Activated CD4-positive, alpha-beta T cell treated with anti-CD3 and anti-CD28 coated beads, Interleukin-2, amount 50 U/mL, for 24 hours (primary cell): ENCODE results near the gene ACSL1.
"Not testable (repeated sequence)": the region's sequence is repeated elsewhere in the genome, so short reads cannot be mapped to it uniquely, and the experiment has no call there.

Experiments used
- DNase-seq, 2 donors: peaks; one replicate each; pipeline ENCODE4 v3.0.0-alpha.2; 2020; ENCODE audit warnings: low read depth in 1 of 2, low spot score in 1 of 2

Gene ACSL1

DNA sequence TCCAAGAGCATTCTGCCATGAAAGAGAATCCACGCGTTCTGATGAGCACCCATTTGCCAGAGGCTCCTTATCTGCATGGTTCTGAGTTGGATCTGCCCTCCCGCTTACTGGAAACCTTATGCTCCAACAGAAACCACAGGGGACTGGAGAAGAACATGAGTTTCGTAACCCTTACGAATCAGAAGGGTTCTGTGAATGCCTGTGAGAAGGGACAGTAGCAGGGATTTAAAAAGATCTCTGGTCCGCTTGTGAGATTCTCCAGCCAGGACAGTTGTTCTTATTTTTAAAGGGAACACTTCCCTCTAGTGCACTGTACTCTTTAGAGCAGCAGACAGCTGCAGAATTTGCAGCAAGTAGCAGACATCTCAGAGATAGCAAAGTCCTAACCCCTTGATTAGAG, 69.4 kb downstream of the ACSL1 start:
- DNase-seq, result no peak

DNA sequence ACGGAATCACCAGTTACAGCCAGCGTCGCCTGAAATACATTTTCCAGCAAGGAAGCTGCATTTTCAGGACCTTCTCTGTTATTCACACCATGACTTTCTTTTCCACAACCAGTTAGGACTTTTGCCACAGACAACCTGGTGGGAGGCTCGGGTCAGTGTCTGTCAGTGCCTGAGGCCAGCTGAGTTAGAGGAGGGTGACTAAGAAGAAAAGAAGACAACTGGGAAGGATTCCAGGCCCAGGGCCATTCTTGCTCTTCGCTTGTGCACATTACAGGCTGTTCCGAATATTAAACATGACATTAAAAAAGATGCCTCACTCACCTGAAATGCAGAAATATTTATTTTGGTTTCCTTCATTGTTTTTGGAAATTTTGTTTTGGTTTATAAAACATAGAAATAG, 70.5 kb downstream of the ACSL1 start:
- DNase-seq, result no peak

DNA sequence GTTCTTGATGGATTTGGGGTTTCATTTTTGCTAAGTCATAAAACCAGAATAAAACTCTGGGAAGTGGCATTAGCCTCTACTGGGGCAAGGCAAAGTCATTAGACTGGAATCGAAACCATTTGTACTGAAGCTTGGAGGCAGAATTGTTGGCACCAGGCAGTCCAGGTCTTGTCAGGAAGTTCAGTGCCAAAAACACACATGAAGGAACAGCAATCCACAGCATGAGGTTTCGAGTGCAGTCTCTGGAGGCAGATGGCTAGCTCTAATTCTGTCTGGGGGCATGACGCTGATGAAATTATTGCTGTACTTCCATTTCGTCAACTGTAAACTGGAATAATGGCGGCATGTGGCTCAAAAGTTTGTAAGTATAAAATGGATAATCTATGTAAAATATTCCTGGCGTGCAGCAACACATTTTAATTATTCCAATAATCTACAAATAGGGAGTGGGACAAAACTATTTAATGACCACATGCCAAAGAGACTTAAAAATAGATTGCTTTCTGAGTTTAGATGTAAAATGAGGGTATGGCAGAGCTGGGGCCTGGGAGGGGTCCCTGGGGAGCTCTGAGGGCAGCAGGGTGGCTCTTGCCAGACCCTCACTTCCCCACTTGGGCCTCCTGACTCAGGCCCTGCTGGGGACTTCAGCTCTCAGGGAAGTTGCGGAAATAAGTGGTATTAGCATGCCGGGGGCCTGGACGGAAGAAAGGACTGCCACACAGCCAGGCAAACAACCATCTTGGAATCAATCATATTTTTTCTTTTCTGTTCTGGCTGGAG, 73.1 kb downstream of the ACSL1 start:
- DNase-seq, result no peak

GRCh38 chr4:184751585-184751956, 74.2 kb downstream of the ACSL1 start:
- no peak for DNase-seq

GRCh38 chr4:184750926-184751584, 74.7 kb downstream of the ACSL1 start:
- DNase-seq, result no peak

DNA sequence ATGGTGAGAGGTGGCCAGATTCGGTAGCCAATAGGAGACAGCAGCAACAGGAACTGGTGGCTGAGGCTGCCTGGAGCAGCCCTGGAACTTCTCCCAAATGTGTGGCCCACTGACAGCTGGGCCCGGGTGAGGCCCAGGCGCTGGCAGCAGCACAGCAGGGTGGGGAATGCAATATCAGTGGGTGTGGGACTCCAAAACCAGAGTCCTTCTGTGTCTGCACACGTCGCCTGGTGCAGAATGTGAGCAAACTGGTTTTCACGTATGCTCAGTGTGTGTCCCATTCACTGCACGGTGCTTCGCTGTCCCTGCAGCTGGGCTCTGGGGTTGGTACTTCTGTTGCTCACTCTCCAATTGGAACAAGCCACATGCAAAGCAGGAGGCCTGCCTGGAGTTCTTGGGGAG, 77.5 kb downstream of the ACSL1 start:
- no peak for DNase-seq

DNA sequence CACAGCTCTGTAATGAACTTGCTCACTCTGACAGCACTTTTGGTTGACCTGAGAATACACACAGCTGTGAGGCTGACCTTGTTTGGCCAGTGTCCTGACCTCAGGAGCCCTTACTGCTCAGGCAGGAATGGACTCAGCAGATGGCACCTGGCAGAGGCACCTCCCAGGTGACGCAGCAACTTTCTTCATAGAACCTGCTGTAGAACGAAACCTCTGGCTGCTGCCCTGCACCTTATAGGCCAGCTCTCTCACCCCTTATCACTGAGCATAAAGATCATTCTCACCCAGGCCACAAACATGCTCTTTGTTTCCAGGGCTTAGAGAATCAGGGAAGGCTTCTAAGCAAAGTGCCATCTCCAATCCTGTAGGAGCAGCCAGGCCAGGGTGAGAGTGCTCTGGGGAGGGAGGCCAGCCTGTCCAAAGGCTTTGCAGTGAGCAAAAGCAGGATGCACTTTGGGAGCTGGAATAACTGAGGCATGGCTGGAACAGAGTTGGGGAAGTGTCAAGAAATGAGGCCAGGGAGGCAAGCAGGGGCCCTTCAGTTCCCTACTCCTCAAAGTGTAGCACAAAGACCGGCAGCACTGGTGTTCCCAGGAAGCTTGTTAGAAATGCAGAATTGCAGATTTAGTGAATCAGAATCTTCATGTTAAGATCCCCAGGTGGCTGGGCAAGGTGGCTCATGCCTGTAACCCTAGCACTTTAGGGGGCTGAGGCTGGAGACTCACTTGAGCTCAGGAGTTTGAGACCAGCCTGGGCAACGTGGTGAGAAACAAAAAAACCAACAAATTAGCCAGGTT, 78.5 kb downstream of the ACSL1 start:
- no peak for DNase-seq

GRCh38 chr4:184745831-184746795, 79.7 kb downstream of the ACSL1 start:
- peak; percentile 34 to 65 for DNase-seq

- no peak for DNase-seq
Measured at GRCh38 chr4:184744236-184744635, 81.5 kb downstream of the ACSL1 start.

- DNase-seq, result no peak
Measured at GRCh38 chr4:184743650-184744049, 82.1 kb downstream of the ACSL1 start.

DNA sequence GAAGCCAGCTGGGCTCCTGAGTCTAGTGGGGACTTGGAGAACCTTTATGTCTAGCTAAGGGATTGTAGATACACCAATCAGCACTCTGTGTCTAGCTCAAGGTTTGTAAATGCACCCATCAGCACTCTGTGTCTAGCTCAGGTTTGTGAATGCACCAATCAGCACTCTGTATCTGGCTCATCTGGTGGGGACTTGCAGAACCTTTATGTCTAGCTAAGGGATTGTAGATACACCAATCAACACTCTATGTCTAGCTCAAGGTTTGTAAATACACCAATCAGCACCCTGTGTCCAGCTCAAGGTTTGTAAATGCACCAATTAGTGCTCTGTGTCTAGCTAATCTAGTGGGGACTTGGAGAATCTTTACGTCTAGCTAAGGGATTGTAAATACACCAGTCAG, 84.1 kb downstream of the ACSL1 start:
- not testable (repeated sequence) for DNase-seq

DNA sequence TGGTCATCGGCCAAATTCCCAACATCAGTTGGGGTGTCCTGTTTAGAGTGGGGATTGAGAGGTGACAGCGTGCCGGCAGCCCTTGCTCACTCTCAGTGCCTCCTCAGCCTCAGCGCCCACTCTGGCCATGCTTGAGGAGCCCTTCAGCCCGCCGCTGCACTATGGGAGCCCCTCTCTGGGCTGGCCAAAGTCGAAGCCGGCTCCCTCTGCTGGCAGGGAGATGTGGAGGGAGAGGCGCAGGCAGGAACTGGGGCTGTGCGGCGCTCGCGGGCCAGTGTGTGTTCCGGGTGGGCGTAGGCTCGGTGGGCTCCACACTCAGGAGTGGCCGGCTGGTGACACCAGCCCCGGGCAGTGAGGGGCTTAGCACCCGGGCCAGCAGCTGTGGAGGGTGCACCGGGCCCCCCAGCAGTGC, 84.8 kb downstream of the ACSL1 start:
- no peak for DNase-seq

DNA sequence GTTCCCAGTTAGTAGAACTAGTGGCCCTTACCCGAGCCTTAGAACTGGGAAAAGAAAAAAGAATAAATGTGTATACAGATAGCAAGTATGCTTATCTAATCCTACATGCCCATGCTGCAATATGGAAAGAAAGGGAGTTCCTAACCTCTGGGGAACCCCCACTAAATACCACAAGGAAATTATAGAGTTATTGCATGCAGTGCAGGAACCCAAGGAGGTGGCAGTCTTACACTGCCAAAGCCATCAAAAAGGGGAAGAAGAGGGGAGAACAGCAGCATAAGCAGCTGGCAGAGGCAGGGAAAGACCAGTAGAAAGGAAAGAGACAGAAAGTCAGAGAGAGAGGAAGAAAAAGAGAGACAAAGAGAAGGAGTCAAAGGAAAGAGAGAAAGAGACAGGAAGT, 86.2 kb downstream of the ACSL1 start:
- not testable (repeated sequence) for DNase-seq

- DNase-seq, result no peak
Measured at GRCh38 chr4:184734758-184735157, 91.0 kb downstream of the ACSL1 start.

- DNase-seq, result peak; percentile 91 to 93
Measured at GRCh38 chr4:184733654-184734524, 91.9 kb downstream of the ACSL1 start, which contains the start of gene CENPU. Gene CENPU (minus strand): TSS chr4:184734096. CDS start chr4:184734062, 34 bp downstream.

DNA sequence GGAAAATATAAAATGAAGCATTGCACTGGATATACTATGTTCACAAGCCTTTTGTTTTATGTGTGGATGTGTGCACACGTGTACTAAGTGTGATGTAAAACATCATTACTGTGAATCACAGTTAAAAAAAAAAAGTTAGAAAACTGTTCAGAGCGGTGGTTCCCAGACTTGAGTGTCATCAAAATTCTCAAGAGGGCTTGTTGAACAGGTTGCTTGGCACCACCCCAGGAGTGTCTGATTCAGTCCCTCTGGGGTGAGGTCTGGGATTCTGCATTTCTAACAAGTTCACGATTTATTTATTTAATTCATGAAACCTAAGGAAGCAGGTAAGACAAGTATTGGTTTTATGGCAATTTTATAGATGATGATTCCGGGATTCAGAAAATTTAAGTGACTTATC, 93.6 kb downstream of the ACSL1 start:
- DNase-seq, result no peak

- no peak for DNase-seq
Measured at GRCh38 chr4:184731056-184731455, 94.7 kb downstream of the ACSL1 start.

DNA sequence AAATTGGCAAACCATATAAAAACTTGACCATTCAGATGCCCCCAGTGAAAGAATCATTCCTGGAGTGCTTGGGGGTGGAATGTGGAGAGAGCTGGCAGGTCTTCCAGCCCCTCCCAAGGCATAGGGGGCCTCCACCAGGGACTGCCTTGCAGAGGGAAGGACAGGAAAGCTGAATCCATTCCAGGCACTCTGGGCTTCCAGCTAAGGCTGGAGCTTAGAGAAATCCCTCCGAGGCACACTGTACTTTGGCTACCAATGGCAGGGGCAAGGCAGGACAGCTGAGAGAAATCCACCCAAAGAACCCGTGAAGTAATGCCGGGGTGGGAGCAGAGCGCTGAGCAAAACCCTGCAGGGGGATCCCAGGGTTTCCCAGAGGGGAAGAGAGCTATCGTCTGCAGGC, 95.8 kb downstream of the ACSL1 start:
- DNase-seq, result no peak

- DNase-seq, result no peak
Measured at GRCh38 chr4:184728858-184729257, 96.9 kb downstream of the ACSL1 start.

- DNase-seq, result no peak
Measured at GRCh38 chr4:184727430-184727829, 98.3 kb downstream of the ACSL1 start.
